Breast epithelium (tissue), 4 donors: ENCODE data around the gene MAD2L2. TPM values are rescaled to one million over a fixed set of nuclear protein-coding genes. Genes with fewer than 3 reads are reported as not detected.

Experiments
- DNase-seq, 2 donors: peaks; one replicate each; pipeline ENCODE4 v3.0.0-alpha.2; 2019; ENCODE audit warnings: low spot score in 2 of 2
- H3K27ac ChIP-seq, 2 donors: fragments of 200-600 bp; sonication (generic) in 1 of 2; one replicate each; pipeline ENCODE4 v1.5.1; 2016 to 2019; ENCODE audit warnings: mild to moderate bottlenecking in 1 of 2
- H3K27me3 ChIP-seq, 2 donors: fragments of 200-600 bp; sonication (generic) in 1 of 2; one replicate each; pipeline versions ENCODE4 v1.5.1 to v1.6.0; 2017 to 2019; ENCODE audit warnings: control low read depth in 1 of 2, mild to moderate bottlenecking in 1 of 2
- H3K36me3 ChIP-seq: fragments of 200-600 bp; one replicate; pipeline ENCODE4 v1.5.1; 2019
- H3K4me1 ChIP-seq, 2 donors: fragments of 200-600 bp; sonication (generic); one replicate each; pipeline ENCODE4 v1.5.1; 2016 to 2019; ENCODE audit warnings: control low read depth in 1 of 2
- H3K4me3 ChIP-seq, 3 donors: fragments of 200-600 bp; sonication (generic); 1 replicate in 2 of 3; 2 replicates in 1 of 3; pipeline ENCODE4 v1.5.1; 2016 to 2019; ENCODE audit warnings: mild to moderate bottlenecking in 3 of 3, moderate library complexity in 2 of 3
- H3K9me3 ChIP-seq, 2 donors: fragments of 200-600 bp; sonication (generic) in 1 of 2; one replicate each; pipeline ENCODE4 v1.5.1; 2016 to 2019; ENCODE audit warnings: control low read depth in 1 of 2
- CTCF ChIP-seq, 3 donors: fragments of 450-650 bp; IDR thresholded peaks; one replicate each; pipeline ENCODE4 v1.5.1; 2016 to 2017; ENCODE audit warnings: antibody characterized with exemption in 3 of 3, mild to moderate bottlenecking in 3 of 3, moderate library complexity in 3 of 3
- POLR2A ChIP-seq: fragments of 450-650 bp; IDR thresholded peaks from one replicate; pipeline ENCODE4 v1.6.1; 2016; ENCODE audit warnings: antibody characterized with exemption, mild to moderate bottlenecking, moderate library complexity
- POLR2AphosphoS5 ChIP-seq, 3 donors: sonication (generic); formaldehyde crosslinking; IDR thresholded peaks; one replicate each; pipeline ENCODE4 v1.6.1; 2017; ENCODE audit warnings: antibody characterized with exemption in 3 of 3
- intact Hi-C: fragments of 100-400 bp; cut with DNase I; formaldehyde crosslinking; loops from one replicate; pipeline ENCODE4 v1.15.1; 2023; ENCODE audit warnings: low total_unique reads
- total RNA-seq, 3 donors: library from RNA; depleted of rRNA; stranded (reverse); fragments of >200 nt; gene quantifications; one replicate each; pipeline ENCODE4 v1.1.0, GENCODE V29; 2016

Gene MAD2L2
- total RNA-seq, 3 donors from 2014 or later = 31.8 to 58.7 (median 47.7) TPM

- Histone ChIP-seq H3K4me1 (peaks cover 0 to 13% of the 10 kb centered on the region in 2 donors), H3K4me3 (no peak overlapping the region), H3K9me3 (no peaks in the 10 kb centered on the region), H3K36me3 (no peaks in the 10 kb centered on the region), H3K27me3 (no peaks in the 10 kb centered on the region), H3K27ac (no peak overlapping the region)
- no peak for TF ChIP-seq POLR2A
- no peak for TF ChIP-seq POLR2AphosphoS5 (IDR thresholded peaks at IDR 0.05)
- no peak for TF ChIP-seq CTCF (IDR thresholded peaks at IDR 0.05)
- intact Hi-C loops = no loop called here
- no peak for DNase-seq
These were observed 29.9 kb downstream of the MAD2L2 start for GRCh38 chr1:11651017-11651416.

DNA sequence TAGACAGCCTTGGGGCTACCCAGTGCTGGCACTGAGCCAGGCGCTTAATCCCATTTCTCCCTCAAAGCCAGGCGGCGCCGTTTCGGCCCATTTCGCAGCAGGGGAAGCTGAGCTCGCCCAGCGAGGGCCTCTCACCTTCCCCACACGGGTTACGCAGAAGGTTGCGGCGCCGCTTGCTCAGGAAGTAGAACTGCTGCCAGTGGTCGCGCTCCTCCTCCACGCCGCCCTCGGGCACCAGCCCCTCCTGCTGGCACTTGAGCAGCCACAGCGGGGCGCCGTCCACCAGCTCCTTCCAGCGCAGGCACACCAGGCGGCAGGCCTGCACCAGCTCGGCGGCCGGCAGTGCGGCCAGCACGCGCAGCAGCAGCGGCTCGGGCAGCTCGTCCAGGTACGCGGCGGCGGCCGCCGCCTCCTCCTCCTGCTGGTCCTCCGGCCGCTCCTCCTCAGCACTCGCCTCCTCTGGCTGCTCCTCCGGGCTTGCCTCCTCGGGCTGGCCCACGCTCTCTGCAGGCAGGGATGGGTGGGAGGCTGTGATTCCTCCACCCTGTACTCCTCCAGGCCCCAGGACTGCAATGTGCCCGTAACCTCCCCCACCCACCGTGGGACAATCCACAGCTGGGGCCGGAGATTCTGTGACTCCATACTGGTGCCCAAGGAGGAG is 30.5 kb downstream of the MAD2L2 start:
- Histone ChIP-seq H3K36me3 (no peaks in the 10 kb centered on the region), H3K4me3 (peak overlapping the region in 1 of 3 donors; percentile 49), H3K27me3 (no peaks in the 10 kb centered on the region), H3K27ac (no peak overlapping the region), H3K9me3 (no peaks in the 10 kb centered on the region), H3K4me1 (peaks cover 0 to 8% of the 10 kb centered on the region in 2 donors)
- intact Hi-C loops = no loop called here
- TF ChIP-seq POLR2A (no peak), CTCF (IDR thresholded peaks at IDR 0.05) (peak in 2 of 3 donors; percentile 44 to 56)
- DNase-seq = peak in 1 of 2 donors; percentile 48

GRCh38 chr1:11649624-11650330 is 31.2 kb downstream of the MAD2L2 start:
- TF ChIP-seq POLR2AphosphoS5 (IDR thresholded peaks at IDR 0.05) (no peak), CTCF (IDR thresholded peaks at IDR 0.05) (no peak), POLR2A (no peak)
- intact Hi-C loops = no loop called here
- Histone ChIP-seq H3K36me3 (no peaks in the 10 kb centered on the region), H3K4me3 (peak overlapping the region in 1 of 3 donors; percentile 49), H3K27me3 (no peaks in the 10 kb centered on the region), H3K4me1 (peaks cover 0 to 5% of the 10 kb centered on the region in 2 donors), H3K9me3 (no peaks in the 10 kb centered on the region), H3K27ac (no peak overlapping the region)
- no peak for DNase-seq

DNA sequence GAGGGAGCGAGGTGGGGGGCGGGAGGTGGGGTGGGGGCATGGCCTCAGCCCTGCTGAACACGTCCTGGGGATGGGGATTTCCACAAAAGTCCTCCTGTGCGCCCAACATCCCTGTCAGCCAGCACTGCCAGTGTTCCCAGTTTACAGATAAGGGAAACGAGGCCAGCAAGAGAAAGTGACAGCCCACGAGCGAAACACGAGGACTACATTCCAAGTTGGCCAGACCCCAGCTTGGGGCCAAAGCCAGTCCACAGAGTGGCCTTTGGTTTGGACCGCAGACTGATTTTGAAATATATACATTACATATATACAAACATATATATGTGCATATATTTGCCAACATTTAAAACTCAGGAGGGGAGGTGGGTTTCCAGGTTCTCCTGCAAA is 31.7 kb downstream of the MAD2L2 start:
- TF ChIP-seq POLR2A (no peak), POLR2AphosphoS5 (IDR thresholded peaks at IDR 0.05) (no peak), CTCF (IDR thresholded peaks at IDR 0.05) (no peak)
- no peaks in the 10 kb centered on the region for H3K27me3 ChIP-seq
- peaks cover 0 to 5% of the 10 kb centered on the region in 2 donors for H3K4me1 ChIP-seq
- H3K4me3 ChIP-seq = peak overlapping the region in 2 of 3 donors; percentile 15 to 46
- no peak for DNase-seq
- intact Hi-C loops = no loop called here
- no peaks in the 10 kb centered on the region for H3K9me3 ChIP-seq
- H3K36me3 ChIP-seq = no peaks in the 10 kb centered on the region
- H3K27ac ChIP-seq = no peak overlapping the region

GRCh38 chr1:11648732-11649158 is 32.2 kb downstream of the MAD2L2 start:
- Histone ChIP-seq H3K36me3 (no peaks in the 10 kb centered on the region), H3K4me3 (peak overlapping the region in 2 of 3 donors; percentile 15 to 46), H3K9me3 (no peaks in the 10 kb centered on the region), H3K4me1 (peaks cover 0 to 5% of the 10 kb centered on the region in 2 donors), H3K27me3 (no peaks in the 10 kb centered on the region), H3K27ac (peak overlapping the region; percentile 33 to 58)
- TF ChIP-seq POLR2A = no peak
- no peak for TF ChIP-seq CTCF (IDR thresholded peaks at IDR 0.05)
- TF ChIP-seq POLR2AphosphoS5 (IDR thresholded peaks at IDR 0.05) = no peak
- intact Hi-C loops = no loop called here
- no peak for DNase-seq
